ENCODE results near the gene RHOC.

RHOC gene

DNA sequence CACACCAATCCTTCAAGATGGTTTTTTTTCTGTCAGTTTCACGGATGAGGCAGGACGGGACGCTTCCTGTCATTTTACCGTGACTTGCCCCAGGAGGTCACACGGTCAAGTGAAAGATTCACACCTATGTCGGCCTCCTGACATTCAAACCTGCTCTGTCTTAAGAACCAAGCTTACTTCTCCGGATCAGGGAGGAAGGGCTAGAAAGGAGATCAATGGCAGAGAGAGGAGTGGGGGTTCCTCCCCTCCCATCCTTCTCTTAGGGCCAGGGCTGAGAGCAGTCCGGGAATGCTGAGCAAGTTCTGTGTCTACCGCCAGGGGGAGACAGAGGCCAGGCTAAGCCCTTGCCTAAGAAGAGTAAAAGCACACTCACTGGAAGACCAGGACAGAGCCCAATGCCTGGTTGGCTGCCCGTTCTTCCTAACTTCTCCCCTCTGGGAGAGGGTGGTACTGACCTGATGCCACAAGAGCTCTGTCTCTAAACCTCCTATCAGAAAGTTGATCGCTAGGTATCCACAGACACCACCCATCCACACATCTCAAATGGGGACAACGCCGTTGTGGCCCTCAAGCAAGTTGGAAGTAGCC lies 9.3 kb upstream of the RHOC start:
- DNase-seq, result no peak

DNA sequence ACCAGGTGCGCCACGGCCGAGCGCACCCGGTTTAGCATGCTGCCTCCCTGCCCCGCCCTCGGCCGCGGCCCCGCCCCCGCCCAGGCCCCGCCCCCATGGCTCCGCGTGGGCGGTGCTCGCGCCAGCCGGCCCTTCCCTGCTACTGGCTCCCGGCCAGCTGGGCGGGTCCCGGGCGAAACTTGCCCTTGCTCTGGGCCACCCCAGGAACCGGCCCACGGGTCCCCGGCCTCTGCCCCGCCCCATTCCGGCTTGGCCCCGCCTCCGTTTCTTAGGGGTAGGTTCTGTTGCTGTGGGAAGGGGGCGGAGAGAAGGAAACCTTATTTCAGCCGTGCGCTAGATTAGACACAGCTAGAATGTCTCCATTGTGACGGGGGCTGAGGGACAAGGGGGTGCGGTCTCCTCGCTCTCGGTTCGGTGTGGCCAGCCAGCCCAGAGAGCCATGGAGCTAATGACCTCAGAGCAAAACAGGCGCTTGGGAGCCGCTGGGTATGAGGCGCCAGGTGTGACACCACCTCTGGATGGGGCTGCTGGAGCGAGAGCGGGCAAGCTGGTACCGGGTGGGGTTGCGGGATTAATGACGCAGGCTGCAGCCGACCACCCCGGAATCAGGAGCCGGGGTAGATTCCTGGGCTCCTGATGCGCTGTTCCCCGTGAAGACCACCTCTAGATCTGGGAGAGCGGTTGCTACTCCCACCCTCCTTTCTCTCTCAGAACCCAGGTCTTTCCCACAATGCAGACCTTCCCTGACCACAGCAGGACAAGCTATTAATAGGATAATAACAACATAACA lies 8.5 kb upstream of the RHOC start, which contains the start of gene PPM1J:
PPM1J (minus strand) TSS at position 69 of the 790 bp plus-strand sequence; CDS start at position 38, 31 bp downstream.
- DNase-seq, result peak; percentile 56

DNA sequence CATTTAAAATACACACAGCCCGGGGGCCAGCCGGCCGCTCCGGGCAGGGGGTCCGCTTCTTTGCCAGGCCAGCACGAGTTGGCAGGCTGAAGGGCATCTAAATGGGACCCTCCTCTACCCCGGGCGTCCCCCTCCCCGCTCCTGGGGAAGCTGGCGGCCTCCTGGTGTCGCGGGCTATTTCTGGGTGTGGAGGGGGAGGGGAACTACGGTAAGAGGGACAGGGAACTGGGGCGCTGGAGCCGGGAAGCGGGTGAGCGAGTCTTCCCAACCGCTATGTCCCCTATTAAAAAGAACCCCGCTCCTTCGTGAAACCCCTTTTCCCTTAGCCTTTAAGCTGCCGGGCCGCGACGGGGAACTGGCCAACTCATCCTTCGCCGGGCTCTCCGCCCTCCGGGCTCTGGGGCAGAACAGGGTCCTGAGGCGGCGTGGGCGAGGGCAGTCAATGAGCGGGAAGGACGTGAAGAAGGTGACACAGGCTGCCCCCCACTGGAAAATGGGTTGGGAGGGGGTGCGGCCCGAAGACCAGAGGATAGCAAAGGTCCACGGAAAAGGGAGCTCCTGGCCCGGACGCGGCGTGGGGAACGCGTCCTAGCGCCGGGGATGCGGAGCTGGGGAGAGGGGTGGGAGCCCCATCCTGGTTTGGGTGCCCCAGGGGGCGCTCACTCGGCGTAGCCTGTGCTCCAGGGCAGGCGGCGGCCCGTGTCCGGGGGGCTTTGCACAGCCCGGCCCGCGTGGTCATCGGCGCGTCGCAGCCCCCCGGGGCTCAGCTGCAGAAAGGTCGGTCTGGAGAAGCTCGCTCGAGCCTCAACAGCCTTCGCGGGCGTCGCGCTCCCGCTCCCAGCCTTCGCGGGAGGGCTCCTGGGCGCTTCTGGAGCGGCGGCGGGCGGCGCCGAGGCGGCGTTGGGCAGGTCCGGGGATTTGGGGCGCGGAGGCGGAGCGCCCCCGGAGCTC lies 7.7 kb upstream of the RHOC start:
- no peak for DNase-seq

DNA sequence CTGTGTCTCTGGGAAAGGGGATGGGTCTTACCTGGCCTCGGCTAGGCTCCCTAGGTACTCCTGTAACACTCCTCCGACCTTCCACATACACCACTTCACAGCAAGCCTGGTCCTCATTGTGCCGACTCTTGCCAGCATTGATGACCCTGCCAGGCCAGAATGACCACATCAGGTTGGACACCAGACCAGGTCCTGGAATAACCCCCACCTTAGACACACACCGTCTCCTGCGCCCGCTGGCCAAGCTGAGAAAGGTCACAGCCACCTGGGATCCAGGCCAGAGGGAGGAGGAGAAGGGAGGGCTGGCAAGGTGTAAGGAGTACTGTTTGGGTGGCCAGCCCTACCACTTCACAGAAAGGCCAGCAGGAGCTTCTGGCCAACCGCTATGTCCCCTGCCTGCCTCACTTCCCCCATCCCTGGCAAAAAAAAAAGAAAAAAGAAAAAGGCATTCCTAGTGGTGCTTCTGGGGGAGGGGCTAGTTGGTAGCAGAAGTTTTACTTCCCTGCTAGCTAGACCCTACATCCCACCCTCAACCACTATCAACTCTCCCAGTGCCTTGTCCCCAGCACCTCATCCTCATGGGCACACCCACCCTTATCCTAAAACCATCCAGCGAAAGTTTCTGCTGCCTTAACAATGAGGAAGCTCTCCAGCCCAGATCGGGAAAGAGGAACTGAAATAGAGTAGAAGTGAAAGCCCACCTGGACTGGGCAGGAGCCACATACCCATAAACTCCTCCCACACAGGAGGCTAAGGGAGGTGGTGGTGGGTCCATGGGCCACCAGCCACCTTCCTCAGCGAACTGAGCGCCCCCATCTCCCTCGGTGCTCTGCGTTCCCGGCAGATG lies 6.8 kb upstream of the RHOC start:
- no peak for DNase-seq

DNA sequence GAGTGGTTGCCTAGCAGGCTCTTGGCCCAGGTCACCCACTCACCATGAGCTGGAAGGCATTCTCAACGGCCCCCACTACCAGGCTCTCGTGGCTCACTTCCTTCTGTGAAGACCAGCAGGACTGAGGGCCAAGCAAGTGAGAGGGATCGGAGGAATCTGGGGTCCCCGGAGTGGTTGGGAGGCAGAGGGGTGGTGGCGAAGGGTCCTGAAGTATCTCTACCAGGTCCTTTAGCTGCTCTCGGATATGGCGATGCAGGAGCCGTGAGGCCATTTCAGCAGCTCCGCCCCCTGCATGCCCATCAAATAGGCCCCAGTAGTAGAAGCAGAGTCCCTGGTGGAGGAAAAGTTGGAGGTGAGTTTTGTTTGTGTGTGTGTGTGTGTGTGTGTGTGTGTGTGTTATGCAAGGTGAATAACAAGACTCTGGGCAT lies 5.8 kb upstream of the RHOC start:
- DNase-seq, result no peak

DNA sequence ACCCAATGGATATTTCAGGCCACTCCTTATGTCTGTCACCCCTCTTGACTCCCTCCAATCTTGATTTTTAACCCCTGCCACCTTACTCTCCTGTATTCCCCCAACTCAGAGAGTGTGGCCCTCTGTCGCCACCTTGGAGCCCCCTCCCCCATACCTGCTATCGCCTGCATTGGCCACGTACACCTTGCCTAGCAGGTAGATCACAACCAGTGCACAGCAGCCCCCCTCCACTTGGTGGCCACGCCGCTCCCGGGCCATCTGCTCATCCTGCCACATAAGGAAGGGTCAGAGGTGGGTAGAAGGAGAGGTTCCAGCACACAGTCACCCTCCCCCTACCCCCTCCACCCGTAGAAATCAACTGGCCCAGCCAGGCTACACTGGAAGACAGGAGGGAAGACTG lies 5.3 kb upstream of the RHOC start:
- DNase-seq, result no peak

DNA sequence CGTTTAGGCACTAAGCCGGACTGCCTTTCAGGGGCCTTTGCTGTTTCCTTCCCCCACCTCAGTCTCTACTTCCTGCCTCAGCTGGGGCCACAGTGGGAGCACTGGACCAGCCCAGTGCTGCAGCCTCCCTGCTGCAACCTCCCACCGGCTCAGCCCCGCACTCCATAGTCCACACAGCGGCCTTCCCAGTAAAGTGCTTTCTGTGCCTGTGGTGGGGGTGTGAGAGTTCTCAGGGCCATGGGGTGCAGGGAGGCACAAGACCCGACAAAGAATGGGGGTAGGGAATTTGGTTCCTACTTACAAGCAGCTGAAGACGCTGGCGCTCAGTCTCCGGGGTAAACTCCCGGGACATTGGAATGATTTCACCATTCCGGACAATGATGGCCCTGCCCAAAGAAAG lies 4.7 kb upstream of the RHOC start:
- DNase-seq, result no peak

DNA sequence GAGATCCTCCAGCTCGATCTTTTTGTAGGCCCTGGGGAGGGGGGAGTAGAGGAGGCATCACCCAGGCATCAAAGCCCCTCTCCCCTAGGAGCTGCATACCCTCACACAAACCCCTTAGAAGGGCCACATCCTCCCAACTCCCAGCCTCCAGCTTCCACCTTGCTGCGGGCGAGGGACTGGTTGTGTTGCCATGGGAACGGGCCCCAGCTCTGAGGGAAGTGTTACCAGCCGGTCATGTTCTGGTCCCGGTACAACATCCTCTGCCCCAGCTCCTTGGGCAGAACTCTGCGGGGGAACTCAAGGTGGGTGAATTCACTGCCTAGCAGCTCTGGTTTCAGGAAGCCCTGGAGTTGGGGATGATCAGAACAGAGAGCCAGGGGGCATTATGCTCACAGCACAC lies 4.1 kb upstream of the RHOC start:
- DNase-seq, result no peak

DNA sequence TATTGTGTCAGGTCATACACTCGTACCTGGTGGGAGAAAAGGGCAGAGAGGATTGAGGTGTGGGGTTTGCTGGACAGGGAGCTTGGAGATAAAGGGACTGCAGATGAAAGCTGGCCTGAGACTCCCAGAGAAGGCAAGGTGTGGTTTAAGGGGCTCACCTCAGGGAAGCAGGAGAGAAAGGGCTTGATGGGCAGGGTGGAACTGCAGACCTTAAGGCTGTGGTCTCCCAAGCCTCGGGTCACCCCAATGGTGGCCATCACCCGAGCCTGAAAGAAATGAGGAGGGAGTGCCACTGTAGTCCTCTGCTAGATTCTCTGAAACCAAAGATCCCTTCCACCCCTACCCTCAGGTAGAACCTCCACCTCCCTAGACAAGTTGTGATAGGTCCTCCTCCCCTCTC lies 3.7 kb upstream of the RHOC start:
- DNase-seq, result no peak

DNA sequence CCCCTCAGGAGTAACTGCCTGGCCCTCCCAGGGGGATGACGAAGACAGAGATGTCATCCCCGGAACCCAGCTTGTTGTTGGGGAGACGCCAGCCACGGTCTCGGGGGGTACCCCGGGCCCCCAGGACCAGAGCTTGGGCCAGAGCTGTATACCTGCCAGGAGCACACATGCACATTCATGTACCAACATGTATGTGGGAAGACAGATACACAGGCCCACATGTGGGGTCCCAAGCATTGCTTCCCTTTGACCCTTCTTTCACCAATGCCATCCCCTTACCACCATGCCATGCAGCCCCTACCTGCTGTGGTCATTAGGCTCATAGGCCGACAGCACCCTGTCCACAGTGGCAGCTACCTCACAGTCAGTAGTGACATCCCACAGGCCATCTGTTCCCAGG lies 3.2 kb upstream of the RHOC start:
- DNase-seq, result no peak

DNA sequence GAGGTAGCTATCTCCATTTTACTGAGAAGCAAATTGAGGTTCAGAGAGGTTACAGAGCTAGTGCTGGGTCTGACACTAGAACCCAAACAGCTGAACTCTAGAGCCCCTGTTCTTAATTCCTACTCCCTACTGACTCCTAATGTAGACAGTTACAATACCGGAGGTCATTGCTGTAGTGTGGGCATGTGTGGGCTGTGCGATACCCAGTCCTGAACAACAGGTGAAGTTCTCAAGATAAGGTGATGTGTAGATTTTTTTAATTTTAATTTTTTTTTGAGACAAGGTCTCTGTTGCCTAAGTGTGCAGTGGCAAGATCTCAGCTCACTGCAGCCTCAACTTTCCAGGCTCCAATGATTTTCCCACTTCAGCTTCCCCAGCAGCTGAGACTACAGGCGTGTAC lies 1.6 kb upstream of the RHOC start:
- DNase-seq, result no peak

DNA sequence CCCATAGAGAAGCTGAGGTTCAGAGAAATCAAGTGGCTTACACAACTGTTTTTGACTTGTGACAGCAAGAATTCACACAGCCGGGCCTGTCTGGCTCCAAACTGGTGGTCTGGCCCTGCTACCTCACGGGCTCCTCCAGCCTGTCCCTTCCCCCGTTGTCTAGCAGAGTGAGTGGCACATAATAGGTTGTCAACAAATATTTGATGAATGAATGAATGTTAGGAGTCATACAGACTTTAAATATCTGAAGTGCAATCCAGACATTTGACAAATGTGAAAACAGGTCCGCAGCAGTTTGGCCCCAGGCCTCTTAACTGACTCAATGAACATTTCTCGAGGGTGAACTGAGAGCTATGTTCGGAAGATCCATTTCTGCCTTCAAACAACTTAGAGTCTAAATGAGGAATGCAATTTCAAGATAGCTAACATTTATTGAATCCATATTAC lies 1.1 kb upstream of the RHOC start:
- DNase-seq, result no peak

DNA sequence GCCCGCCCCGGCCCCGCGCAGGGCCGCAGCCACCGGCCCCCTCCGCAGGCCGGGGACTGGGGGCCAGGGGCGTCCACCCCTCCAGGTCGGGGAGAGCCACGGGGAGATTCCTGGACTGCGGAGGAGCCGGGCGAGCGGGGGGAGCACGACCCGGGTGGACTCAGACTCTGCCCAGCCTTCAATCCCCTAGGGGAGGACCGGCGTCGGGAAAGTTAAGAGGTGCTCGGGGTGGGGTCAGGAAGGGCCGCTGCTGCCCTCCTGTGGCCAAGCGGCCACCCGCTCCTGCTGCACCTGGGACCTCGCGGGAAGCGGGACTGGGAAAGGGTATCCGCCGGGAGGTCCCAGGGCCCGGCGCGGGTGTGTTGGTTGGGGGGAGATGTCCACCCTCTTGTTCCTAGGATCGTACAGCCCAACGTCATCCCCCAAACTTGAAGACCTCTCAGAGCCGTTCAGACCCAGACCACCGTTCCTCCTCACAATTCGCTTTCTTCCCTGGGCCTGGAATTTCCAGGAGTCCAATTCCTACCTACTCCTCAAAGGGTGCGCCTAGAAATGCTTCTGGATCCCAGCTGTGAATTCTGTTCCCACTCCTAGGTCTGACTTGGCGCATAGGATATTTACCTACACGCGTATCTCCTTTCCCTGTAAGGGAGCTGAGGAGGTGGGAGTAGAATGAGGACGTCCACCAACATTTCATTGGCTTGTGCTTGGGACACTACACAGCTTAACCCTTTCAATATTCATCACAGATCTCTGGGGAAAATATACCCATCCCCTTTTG lies 484 bp upstream of the RHOC start:
- no peak for DNase-seq

DNA sequence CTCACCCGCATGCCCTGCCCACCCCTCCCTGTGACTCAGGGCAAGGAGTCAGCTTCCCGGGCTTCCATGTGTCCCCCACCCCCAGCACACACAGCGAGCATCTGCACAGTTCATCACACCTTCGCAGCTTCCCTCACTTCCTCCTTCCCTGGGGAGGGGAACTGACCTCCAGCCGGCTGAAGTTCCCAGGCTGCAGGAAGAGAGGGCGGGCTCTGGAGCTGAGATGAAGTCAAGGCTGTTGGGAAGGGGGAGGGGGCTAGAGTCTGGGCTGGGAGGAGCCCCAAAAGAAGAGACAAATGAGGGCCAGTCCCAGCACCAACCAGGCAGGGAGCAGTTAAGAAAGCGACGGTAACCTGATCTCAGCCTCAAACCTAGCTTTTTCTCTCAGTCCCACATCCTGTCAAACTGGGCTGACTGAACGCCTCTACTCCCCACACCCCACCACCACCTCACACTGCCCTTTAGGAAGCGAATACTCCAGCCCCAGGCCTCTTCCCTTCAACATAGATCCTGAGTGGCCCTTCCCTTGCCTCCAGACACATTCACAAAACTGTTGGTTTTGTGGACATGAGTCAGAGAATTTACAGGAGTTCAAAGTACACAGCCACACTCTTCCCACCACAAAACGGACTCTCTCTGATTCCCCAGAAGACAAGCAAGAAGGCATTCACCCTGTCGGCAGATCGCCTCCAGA lies 1.8 kb downstream of the RHOC start:
- no peak for DNase-seq

DNA sequence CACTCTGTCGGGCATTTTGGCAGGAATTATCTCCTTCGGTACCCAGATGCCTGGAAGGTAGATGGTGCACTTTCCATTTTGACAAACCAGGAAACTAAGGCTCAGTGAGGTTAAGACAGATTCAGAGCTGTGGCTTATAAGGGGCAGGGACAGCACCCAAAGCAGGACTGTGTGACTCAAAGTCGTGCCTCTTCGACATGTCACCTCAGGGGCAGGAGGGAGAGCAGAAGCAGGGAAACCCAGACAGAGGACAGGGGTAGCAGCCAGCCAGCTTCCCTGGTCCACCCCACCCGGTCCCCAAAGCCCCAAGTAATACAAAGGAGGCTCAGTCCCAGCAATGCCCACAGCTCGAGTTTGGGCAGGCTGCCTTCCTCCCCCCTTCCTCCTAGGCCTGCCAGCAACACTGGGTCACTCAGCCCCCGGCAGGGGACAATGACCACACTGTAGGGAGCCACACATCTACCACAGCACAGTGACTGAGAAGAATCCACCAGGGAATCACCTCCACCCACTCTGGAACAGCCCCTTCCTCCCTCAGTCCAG lies 2.5 kb downstream of the RHOC start:
- no peak for DNase-seq

DNA sequence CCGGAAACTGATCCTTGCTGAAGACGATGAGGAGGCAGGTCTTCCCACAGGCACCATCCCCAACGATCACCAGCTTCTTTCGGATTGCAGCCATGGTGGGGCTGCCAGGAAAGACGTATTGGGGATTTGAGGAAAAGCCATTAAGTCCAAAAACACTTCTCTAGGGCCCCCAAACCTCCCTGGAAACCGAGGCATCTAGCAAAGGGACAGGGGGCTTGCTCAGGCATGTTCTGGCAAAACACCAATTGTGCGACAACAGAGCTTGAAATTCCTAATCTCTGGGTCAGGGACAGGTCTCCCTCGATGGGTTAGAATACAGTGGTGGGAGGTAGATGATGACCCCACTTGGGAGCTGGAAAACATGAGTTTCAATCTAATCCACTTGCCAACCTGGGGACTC lies 3.2 kb downstream of the RHOC start:
- DNase-seq, result no peak

DNA sequence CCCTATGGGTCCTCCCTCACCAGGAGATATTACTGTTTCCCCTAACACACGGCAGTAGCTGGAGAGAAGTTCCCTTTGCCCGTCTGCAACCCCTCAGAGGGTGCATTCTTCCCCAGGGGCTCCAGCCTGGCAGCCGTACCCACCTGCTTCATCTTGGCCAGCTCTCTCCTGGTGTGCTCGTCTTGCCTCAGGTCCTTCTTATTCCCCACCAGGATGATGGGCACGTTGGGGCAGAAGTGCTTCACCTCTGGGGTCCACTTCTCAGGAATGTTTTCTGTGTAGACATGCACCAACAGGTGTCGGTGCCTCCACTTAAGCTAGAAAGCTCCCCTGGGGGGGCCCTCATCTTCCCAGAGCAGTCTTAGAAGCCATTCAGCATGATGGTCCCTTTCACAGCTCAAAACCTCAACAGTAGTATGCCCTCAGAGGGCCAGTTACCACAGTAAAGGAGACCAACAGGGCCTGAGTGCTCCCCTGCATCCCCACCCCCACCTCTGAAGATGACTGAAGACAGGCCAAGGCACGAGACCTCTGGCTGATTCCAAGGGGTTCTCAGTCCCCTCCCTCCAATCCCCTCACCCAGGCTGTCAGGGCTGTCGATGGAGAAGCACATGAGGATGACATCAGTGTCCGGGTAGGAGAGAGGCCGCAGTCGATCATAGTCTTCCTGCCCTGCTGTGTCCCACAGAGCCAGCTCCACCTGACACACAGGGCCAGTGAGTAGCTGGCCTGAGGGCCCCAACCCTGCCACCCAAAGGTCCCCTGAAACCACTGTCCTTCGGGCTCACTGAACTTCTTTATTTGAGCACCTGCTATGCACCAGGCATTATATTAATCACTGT lies 4.3 kb downstream of the RHOC start:
- no peak for DNase-seq

DNA sequence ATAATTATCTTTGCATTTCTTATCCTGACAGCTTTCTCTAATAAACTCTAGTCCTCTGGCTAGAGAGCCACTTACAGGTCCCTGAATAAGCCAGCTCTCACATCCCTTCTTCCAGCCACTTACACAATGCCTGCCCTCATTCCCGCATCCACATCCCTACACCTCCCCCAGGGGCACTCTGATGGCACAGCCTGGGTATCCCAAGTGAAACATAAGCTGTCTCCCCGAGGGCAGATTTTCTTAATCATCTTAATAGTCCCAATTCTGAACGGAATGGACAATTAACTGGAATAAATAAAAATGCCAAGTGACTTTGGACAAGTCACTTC lies 4.9 kb downstream of the RHOC start:
- no peak for DNase-seq

DNA sequence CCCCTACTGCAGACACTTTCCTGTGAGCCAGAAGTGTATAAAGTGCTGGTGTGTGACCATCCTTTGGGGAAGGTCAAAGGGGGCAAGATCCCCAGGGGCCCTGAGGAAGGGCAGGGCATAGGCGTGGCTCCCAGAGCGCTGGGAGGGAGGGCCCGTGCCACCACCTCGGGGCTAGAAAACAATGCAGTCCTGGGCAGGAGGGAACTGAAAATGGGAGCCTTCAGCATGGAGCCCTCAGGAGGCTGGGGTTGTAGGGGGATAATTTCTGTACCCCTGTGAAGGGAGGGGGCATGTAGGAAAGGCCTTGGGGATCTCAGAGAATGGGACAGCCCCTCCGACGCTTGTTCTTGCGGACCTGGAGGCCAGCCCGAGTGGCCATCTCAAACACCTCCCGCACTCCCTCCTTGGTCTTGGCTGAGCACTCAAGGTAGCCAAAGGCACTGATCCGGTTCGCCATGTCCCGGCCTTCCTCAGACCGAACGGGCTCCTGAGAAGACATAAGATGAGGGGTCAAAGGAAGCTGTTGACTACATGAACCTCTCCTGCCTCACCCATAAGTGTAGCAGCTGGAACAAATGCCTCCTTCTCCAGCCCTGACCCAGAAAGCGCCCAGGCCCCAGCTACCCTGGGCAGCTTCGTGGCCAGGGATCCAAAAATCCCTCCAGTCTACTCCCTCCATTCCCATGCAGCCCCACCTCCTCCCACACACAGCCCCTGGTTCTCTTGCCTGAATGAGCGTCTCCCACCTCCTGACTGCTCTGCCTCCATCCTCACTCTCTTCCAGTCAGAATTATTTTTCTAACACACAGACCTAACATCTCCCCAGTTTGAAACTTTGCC lies 5.5 kb downstream of the RHOC start:
- no peak for DNase-seq

Measured in cortex of kidney (tissue), 1 donor.